K562 (cell line): ENCODE results near the gene TRIM4. TPM values are rescaled to one million over a fixed set of nuclear protein-coding genes. Genes with fewer than 3 reads are reported as not detected.

Source experiments
- BRD4 ChIP-seq: fragments of 200-600 bp; sonication (generic); IDR thresholded peaks from 2 replicates; pipeline ENCODE4 v1.6.1; 2017; ENCODE audit warnings: inconsistent platforms
- CBX3 ChIP-seq, 2 experiments: IDR thresholded peaks; 1 replicate in 1 of 2; 2 replicates in 1 of 2; pipeline ENCODE4 v1.6.1; 2012; ENCODE audit warnings: inconsistent platforms in 2 of 2, low read length in 2 of 2, borderline replicate concordance in 1 of 2, control low read depth in 1 of 2
- CCNT2 ChIP-seq: IDR thresholded peaks from 2 replicates; pipeline ENCODE4 v1.6.1; 2011; ENCODE audit warnings: borderline replicate concordance, low read depth, mild to moderate bottlenecking, moderate library complexity, mixed read lengths, low read length; ENCODE audit not compliant: insufficient read length; ENCODE audit errors: extremely low read depth
- GABPB1 ChIP-seq: sonication (generic); formaldehyde crosslinking; IDR thresholded peaks from 2 replicates; pipeline ENCODE4 v1.8.0; 2022; ENCODE audit warnings: mild to moderate bottlenecking, missing genetic modification reagents
- IFI16 ChIP-seq: fragments of 250-450 bp; sonication (Bioruptor Pico); IDR thresholded peaks from 2 replicates; pipeline ENCODE4 v2.1.2; 2022; ENCODE audit warnings: mild to moderate bottlenecking, inconsistent platforms
- KLF1 ChIP-seq: fragments of 450-650 bp; IDR thresholded peaks from 2 replicates; pipeline ENCODE4 v1.6.1; 2016; ENCODE audit warnings: missing genetic modification characterization, missing compliant biosample characterization
- KLF13 ChIP-seq: fragments of 450-650 bp; IDR thresholded peaks from 2 replicates; pipeline ENCODE4 v1.6.1; 2016; ENCODE audit warnings: missing genetic modification characterization, low read depth, mild to moderate bottlenecking, missing compliant biosample characterization, moderate library complexity, borderline replicate concordance
- KLF16 ChIP-seq: IDR thresholded peaks from 2 replicates; pipeline ENCODE4 v1.6.1; 2016; ENCODE audit warnings: antibody characterized with exemption
- KLF6 ChIP-seq: fragments of 250-450 bp; sonication (Bioruptor Pico); IDR thresholded peaks from 2 replicates; pipeline ENCODE4 v1.4.0; 2020; ENCODE audit warnings: mild to moderate bottlenecking, moderate library complexity, borderline replicate concordance
- NCOA6 ChIP-seq: fragments of 450-650 bp; IDR thresholded peaks from 2 replicates; pipeline ENCODE4 v1.6.1; 2017; ENCODE audit warnings: mild to moderate bottlenecking
- NCOR1 ChIP-seq: fragments of 450-650 bp; IDR thresholded peaks from 2 replicates; pipeline ENCODE4 v1.6.1; 2016; ENCODE audit warnings: mild to moderate bottlenecking, moderate library complexity
- PHF21A ChIP-seq: fragments of 450-650 bp; IDR thresholded peaks from 2 replicates; pipeline ENCODE4 v1.6.1; 2017; ENCODE audit warnings: low read depth, borderline replicate concordance
- PURB ChIP-seq: sonication (generic); formaldehyde crosslinking; IDR thresholded peaks from 2 replicates; pipeline ENCODE4 v1.9.0; 2021; ENCODE audit warnings: low read depth, mild to moderate bottlenecking, missing genetic modification reagents
- PYGO2 ChIP-seq: fragments of 450-650 bp; IDR thresholded peaks from 2 replicates; pipeline ENCODE4 v1.6.1; 2016; ENCODE audit warnings: mild to moderate bottlenecking, missing genetic modification characterization, moderate library complexity, missing compliant biosample characterization
- SAFB ChIP-seq: fragments of 200-400 bp; formaldehyde crosslinking; IDR thresholded peaks from 2 replicates; pipeline ENCODE4 v1.6.1; 2017; ENCODE audit warnings: low read depth, low read length, borderline replicate concordance
- SMC3 ChIP-seq: conservative IDR thresholded peaks from 2 replicates; pipeline ENCODE4 v1.6.1; 2011; ENCODE audit warnings: low read depth, low read length, improper control_type of control experiment; ENCODE audit not compliant: insufficient read depth
- SP2 ChIP-seq: IDR thresholded peaks from 2 replicates; pipeline ENCODE4 v1.6.1; 2011; ENCODE audit warnings: mild to moderate bottlenecking, low read depth, low read length, moderate library complexity; ENCODE audit not compliant: poor library complexity, severe bottlenecking; ENCODE audit errors: extremely low read depth
- TEAD2 ChIP-seq: fragments of 450-650 bp; IDR thresholded peaks from 2 replicates; pipeline ENCODE4 v1.6.1; 2016; ENCODE audit warnings: missing genetic modification characterization, control low read depth, missing compliant biosample characterization
- ZBTB17 ChIP-seq: fragments of 450-650 bp; formaldehyde crosslinking; IDR thresholded peaks from 2 replicates; pipeline ENCODE4 v1.4.0; 2020; ENCODE audit warnings: mild to moderate bottlenecking
- ZNF253 ChIP-seq: fragments of 250-450 bp; sonication (Bioruptor Pico); conservative IDR thresholded peaks from 2 replicates; pipeline ENCODE4 v1.6.1; 2021; ENCODE audit warnings: mild to moderate bottlenecking
- ZNF445 ChIP-seq: fragments of 250-450 bp; sonication (Bioruptor Pico); IDR thresholded peaks from 2 replicates; pipeline ENCODE4 v1.4.0; 2020; ENCODE audit warnings: low read depth, mild to moderate bottlenecking, moderate library complexity
- polyA plus RNA-seq, 8 experiments: library from polyadenylated mRNA; depleted of rRNA in 4 of 8; stranded (reverse) in 5 of 8; unstranded in 3 of 8; fragments of >200 nt; fragmentation: Nextera tagmentation in 2 of 8; fragmentation: Illumina TruSeq in 1 of 8; extraction: Ambion mirVana in 2 of 8; extraction: Trizol in 1 of 8; gene quantifications; 2 replicates each; pipeline versions ENCODE4 v1.2.1 to v1.2.3, GENCODE V29; 2011 to 2014; ENCODE audit warnings: inconsistent platforms in 1 of 8, missing spikeins in 1 of 8
- total RNA-seq, 7 experiments: library from RNA; depleted of rRNA in 6 of 7; stranded (reverse); fragments of >200 nt in 6 of 7; fragmentation: Illumina TruSeq in 2 of 7; extraction: Trizol in 2 of 7; gene quantifications; 2 replicates each; pipeline versions ENCODE4 v1.2.1 to v1.2.3, GENCODE V29; 2011 to 2021; ENCODE audit warnings: low replicate concordance in 1 of 7
- TF ChIP-seq, protein P1 (sequence below): IDR thresholded peaks from 2 replicates; pipeline ENCODE4 v1.6.1; 2011; ENCODE audit not compliant: insufficient read length; ENCODE audit errors: extremely low read depth
- TF ChIP-seq, protein P2 (sequence below): fragments of 250-450 bp; sonication (Bioruptor Pico); IDR thresholded peaks from 2 replicates; pipeline ENCODE4 v1.4.0; 2020; ENCODE audit warnings: mild to moderate bottlenecking, moderate library complexity, borderline replicate concordance
- TF ChIP-seq, protein P3 (sequence below): fragments of 250-450 bp; sonication (Bioruptor Pico); IDR thresholded peaks from 2 replicates; pipeline ENCODE4 v1.8.0; 2021; ENCODE audit warnings: moderate library complexity, mild to moderate bottlenecking, inconsistent platforms

The TRIM4 gene
- total and polyA plus RNA-seq, 9 of the 15 experiments (the other 6 are each of a cell fraction or from before 2014, with no cell fraction given), result 6.2 to 28.3 (median 22.4) TPM

DNA sequence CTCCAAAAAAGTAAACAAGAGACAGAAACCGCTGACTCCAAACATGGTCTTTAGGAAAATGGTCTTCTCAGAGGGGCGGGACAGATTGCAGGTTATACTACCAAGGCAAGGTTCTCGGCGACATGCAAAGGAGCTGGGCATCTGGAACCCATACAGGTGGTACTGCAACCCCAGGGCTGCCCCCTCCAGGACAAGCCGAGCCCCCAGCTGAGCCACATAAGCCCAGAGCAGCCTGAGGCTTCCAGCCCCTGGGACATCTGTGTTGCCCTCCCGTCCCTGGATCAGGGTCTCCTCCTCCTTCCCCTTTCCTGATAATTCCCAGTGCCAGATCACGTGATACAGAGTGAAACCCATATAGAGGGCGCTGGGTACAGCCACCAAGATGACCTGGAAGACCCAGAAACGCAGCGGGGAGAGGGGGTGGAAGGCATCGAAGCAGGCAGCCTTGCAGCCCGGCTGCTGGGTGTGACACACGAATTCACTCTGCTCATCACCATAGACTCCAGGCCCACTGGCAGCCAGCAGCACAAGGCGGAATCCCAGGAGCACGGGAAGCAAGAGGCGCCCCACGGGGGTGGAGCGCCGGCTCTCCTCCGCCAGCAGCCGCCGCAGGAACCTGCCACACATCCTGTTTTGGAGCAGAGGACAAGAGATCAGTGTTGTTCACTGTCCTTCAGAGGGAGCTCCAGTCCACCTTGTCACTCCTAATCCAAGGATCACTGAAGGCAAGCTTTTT lies 9.8 kb upstream of the TRIM4 start, which contains the start of gene GJC3 (continued):
- TF ChIP-seq KLF13 (no peak), PURB (no peak), ZNF253 (CRISPR knock-in tag) (no peak), TEAD2 (tag) (no peak), NCOA6 (no peak), SAFB (no peak), ZBTB17 (no peak), PHF21A (no peak), SP2 (no peak), KLF1 (tag) (no peak), KLF6 (no peak), ZNF445 (CRISPR knock-in tag) (no peak), BRD4 (no peak), SMC3 (peak; percentile 46; the same call in 1 of the 2 replicates), IFI16 (CRISPR knock-in tag) (no peak), PYGO2 (no peak), KLF16 (no peak), GABPB1 (no peak), CBX3 (IDR thresholded peaks at IDR 0.05; ENCODE audit: borderline replicate concordance in 1 of 2, low read length in 2 of 2) (no peak), NCOR1 (no peak), CCNT2 (no peak)
- TF ChIP-seq, protein P1, sequence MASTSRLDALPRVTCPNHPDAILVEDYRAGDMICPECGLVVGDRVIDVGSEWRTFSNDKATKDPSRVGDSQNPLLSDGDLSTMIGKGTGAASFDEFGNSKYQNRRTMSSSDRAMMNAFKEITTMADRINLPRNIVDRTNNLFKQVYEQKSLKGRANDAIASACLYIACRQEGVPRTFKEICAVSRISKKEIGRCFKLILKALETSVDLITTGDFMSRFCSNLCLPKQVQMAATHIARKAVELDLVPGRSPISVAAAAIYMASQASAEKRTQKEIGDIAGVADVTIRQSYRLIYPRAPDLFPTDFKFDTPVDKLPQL, result no peak
- TF ChIP-seq, protein P2, sequence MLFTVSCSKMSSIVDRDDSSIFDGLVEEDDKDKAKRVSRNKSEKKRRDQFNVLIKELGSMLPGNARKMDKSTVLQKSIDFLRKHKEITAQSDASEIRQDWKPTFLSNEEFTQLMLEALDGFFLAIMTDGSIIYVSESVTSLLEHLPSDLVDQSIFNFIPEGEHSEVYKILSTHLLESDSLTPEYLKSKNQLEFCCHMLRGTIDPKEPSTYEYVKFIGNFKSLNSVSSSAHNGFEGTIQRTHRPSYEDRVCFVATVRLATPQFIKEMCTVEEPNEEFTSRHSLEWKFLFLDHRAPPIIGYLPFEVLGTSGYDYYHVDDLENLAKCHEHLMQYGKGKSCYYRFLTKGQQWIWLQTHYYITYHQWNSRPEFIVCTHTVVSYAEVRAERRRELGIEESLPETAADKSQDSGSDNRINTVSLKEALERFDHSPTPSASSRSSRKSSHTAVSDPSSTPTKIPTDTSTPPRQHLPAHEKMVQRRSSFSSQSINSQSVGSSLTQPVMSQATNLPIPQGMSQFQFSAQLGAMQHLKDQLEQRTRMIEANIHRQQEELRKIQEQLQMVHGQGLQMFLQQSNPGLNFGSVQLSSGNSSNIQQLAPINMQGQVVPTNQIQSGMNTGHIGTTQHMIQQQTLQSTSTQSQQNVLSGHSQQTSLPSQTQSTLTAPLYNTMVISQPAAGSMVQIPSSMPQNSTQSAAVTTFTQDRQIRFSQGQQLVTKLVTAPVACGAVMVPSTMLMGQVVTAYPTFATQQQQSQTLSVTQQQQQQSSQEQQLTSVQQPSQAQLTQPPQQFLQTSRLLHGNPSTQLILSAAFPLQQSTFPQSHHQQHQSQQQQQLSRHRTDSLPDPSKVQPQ, result no peak
- TF ChIP-seq, protein P3, sequence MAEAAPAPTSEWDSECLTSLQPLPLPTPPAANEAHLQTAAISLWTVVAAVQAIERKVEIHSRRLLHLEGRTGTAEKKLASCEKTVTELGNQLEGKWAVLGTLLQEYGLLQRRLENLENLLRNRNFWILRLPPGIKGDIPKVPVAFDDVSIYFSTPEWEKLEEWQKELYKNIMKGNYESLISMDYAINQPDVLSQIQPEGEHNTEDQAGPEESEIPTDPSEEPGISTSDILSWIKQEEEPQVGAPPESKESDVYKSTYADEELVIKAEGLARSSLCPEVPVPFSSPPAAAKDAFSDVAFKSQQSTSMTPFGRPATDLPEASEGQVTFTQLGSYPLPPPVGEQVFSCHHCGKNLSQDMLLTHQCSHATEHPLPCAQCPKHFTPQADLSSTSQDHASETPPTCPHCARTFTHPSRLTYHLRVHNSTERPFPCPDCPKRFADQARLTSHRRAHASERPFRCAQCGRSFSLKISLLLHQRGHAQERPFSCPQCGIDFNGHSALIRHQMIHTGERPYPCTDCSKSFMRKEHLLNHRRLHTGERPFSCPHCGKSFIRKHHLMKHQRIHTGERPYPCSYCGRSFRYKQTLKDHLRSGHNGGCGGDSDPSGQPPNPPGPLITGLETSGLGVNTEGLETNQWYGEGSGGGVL (CRISPR knock-in tag), result no peak
